ENCODE results near the gene AKR1C4. TPM values are rescaled to one million over a fixed set of nuclear protein-coding genes. Genes with fewer than 3 reads are reported as not detected.

AKR1C4 gene
- total RNA-seq, 1 donor from 2014 or later, result not detected

DNA sequence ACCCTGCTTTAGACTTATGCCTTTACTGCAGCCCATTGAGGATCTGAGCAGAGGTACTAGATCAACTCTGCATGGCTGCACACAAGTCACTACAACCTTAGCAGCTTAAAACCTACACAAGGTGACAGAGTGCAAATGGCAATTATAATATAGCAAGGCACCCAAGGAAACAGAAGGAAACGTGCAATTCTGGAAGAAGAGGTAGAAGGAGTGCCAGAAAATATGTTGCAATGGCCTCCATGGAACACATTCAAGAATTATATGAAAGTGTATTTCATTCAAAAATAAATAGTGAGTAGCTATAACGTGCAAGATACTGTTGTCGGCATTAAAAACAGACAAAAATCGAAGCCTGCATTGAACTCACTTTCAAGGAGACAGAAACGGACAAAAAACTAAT is 8.8 kb upstream of the AKR1C4 start:
- no peak for DNase-seq (ENCODE audit: extremely low spot score, unreplicated experiment)

DNA sequence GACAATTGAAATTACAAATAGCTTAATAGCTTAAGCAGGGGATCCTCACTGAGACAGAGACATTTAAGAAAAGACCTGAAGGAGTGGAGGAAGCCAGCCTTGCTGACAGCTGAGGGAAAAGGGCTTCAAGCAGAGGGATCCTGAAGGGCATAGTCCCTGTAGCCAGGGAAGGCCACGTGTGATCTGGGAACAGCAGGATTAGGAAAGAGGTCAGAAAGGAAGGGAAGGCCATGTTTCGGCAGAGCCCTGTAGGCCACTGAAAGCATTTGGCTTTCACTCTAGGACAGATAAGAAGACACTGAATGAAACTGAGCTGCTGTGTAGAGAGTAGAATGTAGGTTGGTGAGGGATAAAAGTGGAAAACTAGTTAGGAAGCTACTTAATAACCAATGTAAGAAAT is 8.3 kb upstream of the AKR1C4 start:
- H3K27me3 Mint-ChIP-seq (ENCODE audit: unreplicated experiment), result peaks cover 5% of the 10 kb centered on the region
- TF ChIP-seq, protein P1, sequence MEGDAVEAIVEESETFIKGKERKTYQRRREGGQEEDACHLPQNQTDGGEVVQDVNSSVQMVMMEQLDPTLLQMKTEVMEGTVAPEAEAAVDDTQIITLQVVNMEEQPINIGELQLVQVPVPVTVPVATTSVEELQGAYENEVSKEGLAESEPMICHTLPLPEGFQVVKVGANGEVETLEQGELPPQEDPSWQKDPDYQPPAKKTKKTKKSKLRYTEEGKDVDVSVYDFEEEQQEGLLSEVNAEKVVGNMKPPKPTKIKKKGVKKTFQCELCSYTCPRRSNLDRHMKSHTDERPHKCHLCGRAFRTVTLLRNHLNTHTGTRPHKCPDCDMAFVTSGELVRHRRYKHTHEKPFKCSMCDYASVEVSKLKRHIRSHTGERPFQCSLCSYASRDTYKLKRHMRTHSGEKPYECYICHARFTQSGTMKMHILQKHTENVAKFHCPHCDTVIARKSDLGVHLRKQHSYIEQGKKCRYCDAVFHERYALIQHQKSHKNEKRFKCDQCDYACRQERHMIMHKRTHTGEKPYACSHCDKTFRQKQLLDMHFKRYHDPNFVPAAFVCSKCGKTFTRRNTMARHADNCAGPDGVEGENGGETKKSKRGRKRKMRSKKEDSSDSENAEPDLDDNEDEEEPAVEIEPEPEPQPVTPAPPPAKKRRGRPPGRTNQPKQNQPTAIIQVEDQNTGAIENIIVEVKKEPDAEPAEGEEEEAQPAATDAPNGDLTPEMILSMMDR (IDR thresholded peaks at IDR 0.05), result no peak
- H3K4me1 Mint-ChIP-seq (ENCODE audit: unreplicated experiment), result no peaks in the 10 kb centered on the region
- H3K4me3 Mint-ChIP-seq (ENCODE audit: unreplicated experiment), result no peak overlapping the region
- no peak overlapping the region for H3K27ac Mint-ChIP-seq (ENCODE audit: unreplicated experiment)
- no peak for DNase-seq (ENCODE audit: extremely low spot score, unreplicated experiment)
- H3K9me3 Mint-ChIP-seq (ENCODE audit: unreplicated experiment), result no peaks in the 10 kb centered on the region
- H3K36me3 Mint-ChIP-seq (ENCODE audit: unreplicated experiment), result no peaks in the 10 kb centered on the region

More for the DNA sequence above, 8.8 kb upstream of the AKR1C4 start:
- Mint-ChIP-seq H3K36me3 (ENCODE audit: unreplicated experiment) (no peaks in the 10 kb centered on the region), H3K4me1 (ENCODE audit: unreplicated experiment) (no peaks in the 10 kb centered on the region), H3K9me3 (ENCODE audit: unreplicated experiment) (no peaks in the 10 kb centered on the region), H3K27ac (ENCODE audit: unreplicated experiment) (no peak overlapping the region), H3K27me3 (ENCODE audit: unreplicated experiment) (peaks cover 5% of the 10 kb centered on the region), H3K4me3 (ENCODE audit: unreplicated experiment) (no peak overlapping the region)
- TF ChIP-seq, protein P1 (IDR thresholded peaks at IDR 0.05), result no peak

DNA sequence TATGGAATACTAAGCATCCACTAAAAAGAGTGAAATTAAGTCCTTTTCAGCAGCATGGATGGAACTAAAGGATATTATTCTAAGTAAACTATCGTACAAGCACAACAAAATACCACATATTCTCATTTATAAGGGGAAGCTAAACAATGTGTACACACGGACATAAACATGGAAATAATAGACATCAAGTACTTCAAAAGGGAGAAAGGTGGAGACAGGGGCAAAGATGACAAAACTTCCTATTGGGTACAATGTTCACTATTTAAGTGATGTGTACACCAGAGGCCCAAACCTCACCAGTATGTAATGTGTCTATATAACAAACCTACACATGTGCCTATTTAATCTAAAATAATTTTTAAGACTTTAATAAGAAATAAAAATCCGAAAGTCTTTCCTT is 2.2 kb upstream of the AKR1C4 start:
- Mint-ChIP-seq H3K36me3 (ENCODE audit: unreplicated experiment) (no peaks in the 10 kb centered on the region), H3K27ac (ENCODE audit: unreplicated experiment) (no peak overlapping the region), H3K27me3 (ENCODE audit: unreplicated experiment) (peaks cover 15% of the 10 kb centered on the region), H3K4me3 (ENCODE audit: unreplicated experiment) (no peak overlapping the region), H3K9me3 (ENCODE audit: unreplicated experiment) (no peaks in the 10 kb centered on the region), H3K4me1 (ENCODE audit: unreplicated experiment) (no peaks in the 10 kb centered on the region)
- TF ChIP-seq, protein P1 (IDR thresholded peaks at IDR 0.05), result no peak
- DNase-seq (ENCODE audit: extremely low spot score, unreplicated experiment), result no peak

DNA sequence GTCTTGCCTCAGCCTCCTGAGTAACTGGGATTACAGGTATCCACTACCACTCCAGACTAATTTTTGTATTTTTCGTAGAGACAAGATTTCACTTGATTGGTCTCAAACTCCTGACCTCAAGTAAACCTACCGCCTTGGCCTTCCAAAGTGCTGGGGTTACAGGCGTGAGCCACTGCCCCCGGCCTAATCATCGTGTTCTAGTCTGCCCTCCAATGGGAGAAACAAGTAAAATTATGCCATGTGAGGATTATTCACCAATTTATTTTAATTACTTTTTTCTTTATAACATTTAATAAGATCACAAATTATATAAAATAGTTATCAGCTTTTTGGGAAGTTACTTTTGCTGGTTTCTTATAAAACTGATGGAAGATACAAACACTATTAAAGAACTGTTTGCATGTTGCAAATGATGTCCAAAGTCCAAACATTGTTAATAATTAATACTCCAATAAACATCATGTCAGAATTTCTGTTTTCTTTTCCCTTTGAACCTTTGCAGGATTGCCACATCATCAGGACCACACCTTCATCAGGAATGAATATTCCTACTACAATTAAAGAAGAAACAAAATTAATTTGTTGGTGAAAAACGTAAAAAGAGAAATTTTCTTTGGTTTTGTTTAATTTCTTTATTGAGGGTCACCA is 786 bp upstream of the AKR1C4 start:
- no peak for DNase-seq (ENCODE audit: extremely low spot score, unreplicated experiment)
- TF ChIP-seq, protein P1 (IDR thresholded peaks at IDR 0.05), result no peak
- H3K27me3 Mint-ChIP-seq (ENCODE audit: unreplicated experiment), result peaks cover 13% of the 10 kb centered on the region
- H3K4me1 Mint-ChIP-seq (ENCODE audit: unreplicated experiment), result no peaks in the 10 kb centered on the region
- no peaks in the 10 kb centered on the region for H3K9me3 Mint-ChIP-seq (ENCODE audit: unreplicated experiment)
- H3K36me3 Mint-ChIP-seq (ENCODE audit: unreplicated experiment), result no peaks in the 10 kb centered on the region
- no peak overlapping the region for H3K27ac Mint-ChIP-seq (ENCODE audit: unreplicated experiment)
- H3K4me3 Mint-ChIP-seq (ENCODE audit: unreplicated experiment), result no peak overlapping the region

DNA sequence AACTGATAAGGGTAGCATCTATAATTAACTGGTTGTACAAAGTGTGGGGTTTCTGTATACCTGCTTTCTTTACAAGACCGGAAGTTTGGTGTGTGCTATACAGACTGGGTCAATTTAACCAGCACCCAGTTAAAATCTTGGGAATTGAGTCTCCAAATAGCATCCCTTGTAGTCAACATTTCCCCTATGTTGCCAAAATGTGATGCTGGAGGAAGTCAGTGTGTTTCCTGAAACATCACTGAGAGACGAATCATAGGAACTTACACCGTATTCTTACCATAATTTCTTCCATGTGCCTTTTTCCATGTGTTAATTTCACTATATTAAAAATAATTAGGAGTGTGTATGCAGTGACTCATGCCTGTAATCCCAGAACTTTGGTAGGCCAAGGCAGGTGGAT is 1.7 kb downstream of the AKR1C4 start:
- Mint-ChIP-seq H3K36me3 (ENCODE audit: unreplicated experiment) (no peaks in the 10 kb centered on the region), H3K4me1 (ENCODE audit: unreplicated experiment) (no peaks in the 10 kb centered on the region), H3K27ac (ENCODE audit: unreplicated experiment) (no peak overlapping the region), H3K4me3 (ENCODE audit: unreplicated experiment) (no peak overlapping the region), H3K9me3 (ENCODE audit: unreplicated experiment) (peaks cover 7% of the 10 kb centered on the region), H3K27me3 (ENCODE audit: unreplicated experiment) (peaks cover 12% of the 10 kb centered on the region)
- TF ChIP-seq, protein P1 (IDR thresholded peaks at IDR 0.05), result no peak
- no peak for DNase-seq (ENCODE audit: extremely low spot score, unreplicated experiment)

Measured in osteocyte (in vitro differentiated cells).